ENCODE results near the gene SH2D1B.

GRCh38 chr1:162398999-162399580 is 12.8 kb downstream of the SH2D1B start:
- no peak for TF ChIP-seq CTCF (IDR thresholded peaks at IDR 0.05; ENCODE audit: insufficient read depth, low read depth, low read length)
- no peak for TF ChIP-seq EZH2 (IDR thresholded peaks at IDR 0.05; ENCODE audit: insufficient read depth, low read length)

All from astrocyte (in vitro differentiated cells and primary cell).